ENCODE results near the gene FOXO1. TPM values are rescaled to one million over a fixed set of nuclear protein-coding genes. Genes with fewer than 3 reads are reported as not detected.

Gene FOXO1
- total and polyA plus RNA-seq, 4 donors = 4.1 to 33.4 (median 19.3) TPM

Other genes starting within 250 kb of the FOXO1 start
- 10 to 100 TPM; 14.6 to 20.5 TPM for gene MRPS31, start 104.5 kb upstream of the FOXO1 start, total RNA-seq
- gene MRPS31, start 104.5 kb upstream of the FOXO1 start, polyA plus RNA-seq = 10 to 100 TPM; 12.9 to 18.1 TPM
- gene SLC25A15, start 123.0 kb upstream of the FOXO1 start, total RNA-seq = 1 to 10 TPM; 2.6 to 3.7 TPM
- gene SLC25A15, start 123.0 kb upstream of the FOXO1 start, polyA plus RNA-seq = 1 to 10 TPM; 1.1 to 2.0 TPM

All from aorta (tissue), 4 donors.